ENCODE measurements around the gene TMEM225B.
A peak's percentile ranks its signal among the peaks of the same experiment; 100 is the strongest.

TMEM225B gene

DNA sequence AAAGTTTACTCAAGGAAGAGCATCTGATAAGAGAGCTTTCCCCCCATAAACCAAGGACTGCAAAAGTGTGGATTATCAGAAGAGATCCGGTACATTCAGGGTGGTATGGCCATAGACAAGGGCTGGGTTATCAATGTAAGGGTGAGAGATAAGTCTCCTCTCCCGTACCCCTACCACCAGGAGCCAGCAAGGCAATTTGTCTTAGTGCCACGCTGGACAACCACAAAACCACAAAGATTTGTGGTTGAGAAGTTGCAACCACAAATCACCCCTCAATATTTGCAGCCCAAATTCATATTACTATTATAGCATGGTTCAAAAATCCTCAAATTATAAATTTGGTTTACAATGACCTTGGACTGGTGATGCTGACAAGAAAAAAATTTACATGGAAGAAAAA is 16.4 kb downstream of the TMEM225B start:
- no peaks in the 10 kb centered on the region for H3K27me3 ChIP-seq (ENCODE audit: insufficient read depth, low read length)
- no peak overlapping the region for H3K27ac ChIP-seq (ENCODE audit: low read depth, low read length)
- peaks cover 16% of the 10 kb centered on the region for H3K4me1 ChIP-seq (ENCODE audit: control insufficient read depth, insufficient read depth, low read length, unreplicated experiment)
- H3K4me3 ChIP-seq (ENCODE audit: low read depth, low read length): no peak overlapping the region
- H2AFZ ChIP-seq (ENCODE audit: low read length, unreplicated experiment): no peak overlapping the region
- H3K36me3 ChIP-seq (ENCODE audit: insufficient read depth, low read length): no peaks in the 10 kb centered on the region; the same call in 1 of the 2 replicates
- peaks cover 19% of the 10 kb centered on the region for H3K79me2 ChIP-seq (ENCODE audit: control insufficient read depth, insufficient read depth, low read length, unreplicated experiment)

DNA sequence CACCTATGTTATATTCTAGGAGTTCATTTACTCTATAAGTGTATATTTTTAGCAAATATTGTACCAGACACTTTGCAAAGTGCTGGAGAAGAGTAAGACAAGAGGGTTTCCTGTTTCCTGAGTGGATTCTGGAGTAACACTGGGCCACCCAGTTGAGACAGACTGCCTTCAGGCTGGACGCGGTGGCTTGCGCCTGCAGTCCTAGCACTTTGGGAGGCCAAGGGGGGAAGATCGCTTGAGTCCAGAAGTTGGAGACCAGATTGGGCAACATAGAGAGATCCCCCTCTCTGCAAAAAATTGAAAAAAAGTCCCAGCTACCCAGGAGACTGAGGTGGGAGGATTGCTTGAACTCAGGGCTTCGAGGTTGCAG is 17.9 kb downstream of the TMEM225B start:
- Histone ChIP-seq H3K4me1 (ENCODE audit: control insufficient read depth, insufficient read depth, low read length, unreplicated experiment) (peaks cover 16% of the 10 kb centered on the region), H3K79me2 (ENCODE audit: control insufficient read depth, insufficient read depth, low read length, unreplicated experiment) (peaks cover 19% of the 10 kb centered on the region), H2AFZ (ENCODE audit: low read length, unreplicated experiment) (peak overlapping the region; percentile 89), H3K4me3 (ENCODE audit: low read depth, low read length) (peak overlapping the region; percentile 92), H3K27ac (ENCODE audit: low read depth, low read length) (no peak overlapping the region), H3K27me3 (ENCODE audit: insufficient read depth, low read length) (no peaks in the 10 kb centered on the region), H3K36me3 (ENCODE audit: insufficient read depth, low read length) (peaks cover 9% of the 10 kb centered on the region; the same call in 1 of the 2 replicates)

DNA sequence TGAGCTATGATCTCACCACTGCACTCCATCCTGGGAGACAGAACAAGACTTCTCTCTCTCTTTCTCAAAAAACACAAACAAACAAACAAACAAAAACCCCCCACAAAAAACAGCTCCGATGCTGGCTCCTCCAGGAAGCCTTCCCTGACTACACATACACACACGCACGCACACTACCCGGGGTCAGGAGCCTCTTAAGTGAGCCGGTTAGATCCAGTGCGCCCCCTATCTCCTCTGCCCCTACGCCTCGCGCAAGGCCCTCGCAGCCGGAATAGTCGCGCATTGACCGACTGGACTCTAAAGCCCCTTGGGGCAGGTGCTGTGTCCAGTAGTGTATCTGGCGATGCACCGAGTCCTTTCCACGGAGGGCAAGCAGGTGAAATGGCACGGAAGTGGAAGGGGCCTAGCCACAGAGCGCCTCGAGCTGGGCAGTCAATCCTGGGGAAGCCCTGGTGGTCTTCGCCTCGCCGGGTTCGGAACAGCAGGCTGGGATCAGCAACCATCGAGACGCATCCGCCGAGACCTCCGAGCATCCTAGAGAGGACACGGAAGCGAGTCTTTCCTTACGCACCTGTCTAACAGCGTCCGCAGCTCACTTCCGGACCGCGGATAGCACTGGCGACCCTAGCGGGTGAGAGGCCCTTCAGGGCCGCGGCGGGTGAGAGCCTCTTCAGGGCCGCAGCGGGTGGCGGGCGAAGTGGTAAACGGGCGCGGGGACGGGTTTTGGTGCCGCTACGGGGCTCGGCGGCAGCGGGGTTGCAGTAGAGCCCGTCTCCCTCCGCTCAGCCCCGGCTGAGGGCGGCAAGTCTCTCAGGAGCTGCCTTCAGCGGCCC is 18.5 kb downstream of the TMEM225B start, which contains the start of gene ZSCAN25:
Gene ZSCAN25, plus strand, starts transcription at position 588 of the 833 bp plus-strand sequence. CDS start 2,661 bp downstream, outside the sequence.
- Histone ChIP-seq H3K27ac (ENCODE audit: low read depth, low read length) (no peak within 1 kb of the TSS), H3K4me3 (ENCODE audit: low read depth, low read length) (peak within 1 kb of the TSS; percentile 92), H3K79me2 (ENCODE audit: control insufficient read depth, insufficient read depth, low read length, unreplicated experiment) (peaks cover 19% of the 10 kb centered on the region), H3K27me3 (ENCODE audit: insufficient read depth, low read length) (no peaks in the 10 kb centered on the region), H2AFZ (ENCODE audit: low read length, unreplicated experiment) (peak within 1 kb of the TSS; percentile 89), H3K36me3 (ENCODE audit: insufficient read depth, low read length) (peaks cover 9% of the 10 kb centered on the region; the same call in 1 of the 2 replicates), H3K4me1 (ENCODE audit: control insufficient read depth, insufficient read depth, low read length, unreplicated experiment) (peaks cover 16% of the 10 kb centered on the region)

DNA sequence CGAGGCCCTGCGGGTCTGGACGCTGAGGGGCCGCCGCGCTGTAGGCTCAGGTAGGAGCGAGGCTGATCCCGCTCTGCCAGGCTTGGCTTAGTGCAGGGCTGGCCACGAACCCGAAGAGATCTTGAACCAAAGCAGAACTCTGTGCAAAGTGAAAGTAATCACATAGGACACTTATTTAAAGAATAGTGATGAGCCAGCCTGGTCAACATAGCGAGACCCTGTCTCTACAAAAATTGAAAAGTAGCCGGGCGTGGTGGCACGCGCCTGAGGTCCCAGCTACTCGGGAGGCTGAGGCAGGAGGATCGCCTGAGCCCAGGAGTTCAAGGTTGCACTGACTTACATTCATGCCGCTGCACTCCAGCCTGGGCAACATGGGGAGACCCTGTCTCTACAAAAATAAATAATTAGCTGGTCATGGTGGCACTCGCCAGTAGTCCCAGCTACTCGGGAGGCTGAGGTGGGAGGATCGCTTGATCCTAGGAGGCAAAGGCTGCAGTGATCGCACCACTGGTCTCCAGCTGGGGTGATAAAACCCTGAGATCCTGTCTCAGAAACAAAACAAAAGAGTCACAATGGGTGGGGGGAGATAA is 19.2 kb downstream of the TMEM225B start:
- peaks cover 19% of the 10 kb centered on the region for H3K79me2 ChIP-seq (ENCODE audit: control insufficient read depth, insufficient read depth, low read length, unreplicated experiment)
- peak overlapping the region; percentile 92 for H3K4me3 ChIP-seq (ENCODE audit: low read depth, low read length)
- H3K27ac ChIP-seq (ENCODE audit: low read depth, low read length): no peak overlapping the region
- peak overlapping the region; percentile 89 for H2AFZ ChIP-seq (ENCODE audit: low read length, unreplicated experiment)
- H3K27me3 ChIP-seq (ENCODE audit: insufficient read depth, low read length): no peaks in the 10 kb centered on the region
- peaks cover 9% of the 10 kb centered on the region; the same call in 1 of the 2 replicates for H3K36me3 ChIP-seq (ENCODE audit: insufficient read depth, low read length)
- peaks cover 16% of the 10 kb centered on the region for H3K4me1 ChIP-seq (ENCODE audit: control insufficient read depth, insufficient read depth, low read length, unreplicated experiment)

DNA sequence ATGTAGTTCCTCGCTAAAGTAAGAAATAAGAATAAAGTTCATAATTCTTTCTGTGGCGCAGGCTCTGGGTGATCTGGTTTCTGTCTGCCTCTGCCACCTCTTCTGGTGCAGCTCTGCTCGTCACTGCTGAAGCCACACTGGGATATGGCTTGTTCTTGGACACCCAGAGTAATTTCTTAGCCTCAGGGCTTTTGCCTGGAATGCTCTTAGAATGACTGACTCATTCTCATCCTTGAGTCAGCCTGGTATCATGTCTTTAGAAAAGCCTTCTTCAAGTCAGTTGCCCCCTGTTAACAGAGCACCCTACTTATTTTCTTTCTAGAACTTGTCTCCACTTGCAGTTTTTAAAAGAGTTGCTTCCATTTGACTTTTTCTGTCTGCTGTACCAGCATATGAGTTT is 20.7 kb downstream of the TMEM225B start:
- Histone ChIP-seq H3K79me2 (ENCODE audit: control insufficient read depth, insufficient read depth, low read length, unreplicated experiment) (peaks cover 19% of the 10 kb centered on the region), H3K4me3 (ENCODE audit: low read depth, low read length) (no peak overlapping the region; the same call in 1 of the 2 replicates), H2AFZ (ENCODE audit: low read length, unreplicated experiment) (no peak overlapping the region), H3K36me3 (ENCODE audit: insufficient read depth, low read length) (peaks cover 12% of the 10 kb centered on the region; the same call in 1 of the 2 replicates), H3K27ac (ENCODE audit: low read depth, low read length) (no peak overlapping the region), H3K27me3 (ENCODE audit: insufficient read depth, low read length) (no peaks in the 10 kb centered on the region), H3K4me1 (ENCODE audit: control insufficient read depth, insufficient read depth, low read length, unreplicated experiment) (peaks cover 16% of the 10 kb centered on the region)

DNA sequence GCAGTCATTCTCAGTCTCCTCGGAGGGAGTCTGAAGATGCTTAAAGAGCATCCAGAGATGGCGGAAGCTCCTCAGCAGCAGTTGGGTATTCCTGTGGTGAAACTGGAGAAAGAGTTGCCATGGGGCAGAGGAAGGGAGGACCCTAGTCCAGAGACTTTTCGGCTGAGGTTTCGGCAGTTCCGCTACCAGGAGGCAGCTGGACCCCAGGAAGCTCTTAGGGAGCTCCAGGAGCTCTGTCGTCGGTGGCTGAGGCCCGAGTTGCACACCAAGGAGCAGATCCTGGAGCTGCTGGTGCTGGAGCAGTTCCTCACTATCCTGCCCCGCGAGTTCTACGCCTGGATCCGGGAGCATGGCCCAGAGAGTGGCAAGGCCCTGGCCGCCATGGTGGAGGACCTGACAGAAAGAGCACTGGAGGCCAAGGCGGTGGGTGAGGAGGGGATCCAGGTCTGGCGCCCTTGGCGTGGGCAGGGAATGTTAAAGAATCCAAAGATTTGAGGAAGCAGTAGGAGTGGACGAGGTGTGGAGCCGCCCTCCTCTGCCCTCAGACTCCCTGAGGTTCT is 21.6 kb downstream of the TMEM225B start:
- Histone ChIP-seq H3K79me2 (ENCODE audit: control insufficient read depth, insufficient read depth, low read length, unreplicated experiment) (peaks cover 19% of the 10 kb centered on the region), H3K4me1 (ENCODE audit: control insufficient read depth, insufficient read depth, low read length, unreplicated experiment) (peaks cover 16% of the 10 kb centered on the region), H2AFZ (ENCODE audit: low read length, unreplicated experiment) (no peak overlapping the region), H3K27me3 (ENCODE audit: insufficient read depth, low read length) (no peaks in the 10 kb centered on the region), H3K4me3 (ENCODE audit: low read depth, low read length) (no peak overlapping the region), H3K27ac (ENCODE audit: low read depth, low read length) (no peak overlapping the region), H3K36me3 (ENCODE audit: insufficient read depth, low read length) (peaks cover 12% of the 10 kb centered on the region; the same call in 1 of the 2 replicates)

DNA sequence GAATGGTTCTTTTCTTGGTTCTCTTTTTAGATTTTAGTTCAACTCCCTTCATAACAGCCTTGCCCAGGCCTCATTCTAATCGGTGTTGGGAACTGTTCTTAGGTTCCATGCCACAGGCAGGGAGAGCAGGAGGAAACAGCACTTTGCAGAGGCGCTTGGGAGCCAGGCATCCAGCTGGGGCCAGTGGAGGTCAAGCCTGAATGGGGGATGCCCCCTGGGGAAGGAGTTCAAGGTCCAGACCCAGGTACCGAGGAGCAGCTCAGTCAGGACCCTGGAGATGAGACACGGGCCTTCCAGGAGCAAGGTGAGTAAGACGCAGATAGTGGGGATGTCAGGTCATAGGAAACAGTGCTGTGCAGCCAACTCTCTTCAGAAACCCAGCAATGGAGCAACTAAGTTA is 23.2 kb downstream of the TMEM225B start:
- Histone ChIP-seq H2AFZ (ENCODE audit: low read length, unreplicated experiment) (no peak overlapping the region), H3K79me2 (ENCODE audit: control insufficient read depth, insufficient read depth, low read length, unreplicated experiment) (peaks cover 19% of the 10 kb centered on the region), H3K36me3 (ENCODE audit: insufficient read depth, low read length) (peaks cover 12% of the 10 kb centered on the region; the same call in 1 of the 2 replicates), H3K27me3 (ENCODE audit: insufficient read depth, low read length) (no peaks in the 10 kb centered on the region), H3K27ac (ENCODE audit: low read depth, low read length) (no peak overlapping the region), H3K4me1 (ENCODE audit: control insufficient read depth, insufficient read depth, low read length, unreplicated experiment) (peaks cover 16% of the 10 kb centered on the region), H3K4me3 (ENCODE audit: low read depth, low read length) (no peak overlapping the region)

DNA sequence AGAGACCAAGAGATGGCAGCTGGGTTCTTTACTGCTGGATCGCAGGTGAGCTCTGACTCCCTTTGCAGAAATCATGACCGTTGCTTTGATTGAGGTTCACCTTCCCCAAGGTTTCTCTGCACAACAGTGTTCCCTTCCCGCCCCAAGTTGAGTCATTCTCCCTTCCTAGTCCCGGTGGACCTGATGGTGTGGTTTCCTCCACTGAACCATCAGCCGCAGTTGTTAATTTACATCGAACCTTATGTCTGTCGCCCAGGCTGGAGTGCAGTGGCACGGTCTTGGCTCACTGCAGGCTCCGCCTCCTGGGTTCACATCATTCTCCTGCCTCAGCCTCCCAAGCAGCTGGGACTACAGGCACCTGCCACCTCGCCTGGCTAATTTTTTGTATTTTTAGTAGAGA is 24.5 kb downstream of the TMEM225B start:
- no peaks in the 10 kb centered on the region for H3K27me3 ChIP-seq (ENCODE audit: insufficient read depth, low read length)
- no peak overlapping the region for H2AFZ ChIP-seq (ENCODE audit: low read length, unreplicated experiment)
- H3K4me3 ChIP-seq (ENCODE audit: low read depth, low read length): no peak overlapping the region
- H3K36me3 ChIP-seq (ENCODE audit: insufficient read depth, low read length): peaks cover 12% of the 10 kb centered on the region; the same call in 1 of the 2 replicates
- peaks cover 11% of the 10 kb centered on the region for H3K79me2 ChIP-seq (ENCODE audit: control insufficient read depth, insufficient read depth, low read length, unreplicated experiment)
- H3K4me1 ChIP-seq (ENCODE audit: control insufficient read depth, insufficient read depth, low read length, unreplicated experiment): peaks cover 14% of the 10 kb centered on the region
- H3K27ac ChIP-seq (ENCODE audit: low read depth, low read length): no peak overlapping the region

DNA sequence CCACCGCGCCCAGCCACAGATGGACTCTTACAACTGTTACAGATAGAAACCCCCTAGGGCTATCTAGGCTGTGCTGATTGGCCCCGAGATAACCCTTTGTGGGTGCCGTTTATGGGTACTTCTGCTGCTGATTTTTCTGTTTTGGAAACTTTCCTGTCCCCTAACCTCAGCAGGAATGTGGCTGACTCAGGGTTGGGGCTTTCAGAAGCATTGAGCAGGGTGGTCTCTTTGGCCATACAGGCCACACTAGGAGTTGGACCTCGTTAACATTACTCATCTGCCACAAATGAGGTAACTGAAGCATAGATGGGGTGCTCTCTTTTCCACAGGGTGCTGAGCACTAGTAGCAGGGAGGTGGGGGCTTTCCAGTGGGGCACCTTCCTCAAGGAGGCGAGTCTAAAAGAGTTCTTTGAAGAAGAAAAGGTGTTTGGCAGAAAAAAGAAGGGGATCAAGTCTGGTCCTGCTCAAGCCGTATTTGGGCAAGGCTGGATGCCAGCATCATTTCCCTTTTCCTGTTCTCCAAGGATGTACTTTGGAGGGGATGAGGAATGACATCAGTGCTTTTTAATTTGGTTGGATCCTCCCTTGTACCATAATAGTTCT is 25.1 kb downstream of the TMEM225B start:
- Histone ChIP-seq H3K36me3 (ENCODE audit: insufficient read depth, low read length) (peaks cover 12% of the 10 kb centered on the region; the same call in 1 of the 2 replicates), H2AFZ (ENCODE audit: low read length, unreplicated experiment) (no peak overlapping the region), H3K4me1 (ENCODE audit: control insufficient read depth, insufficient read depth, low read length, unreplicated experiment) (peaks cover 8% of the 10 kb centered on the region), H3K79me2 (ENCODE audit: control insufficient read depth, insufficient read depth, low read length, unreplicated experiment) (peaks cover 5% of the 10 kb centered on the region), H3K4me3 (ENCODE audit: low read depth, low read length) (no peak overlapping the region), H3K27me3 (ENCODE audit: insufficient read depth, low read length) (no peaks in the 10 kb centered on the region), H3K27ac (ENCODE audit: low read depth, low read length) (no peak overlapping the region)

DNA sequence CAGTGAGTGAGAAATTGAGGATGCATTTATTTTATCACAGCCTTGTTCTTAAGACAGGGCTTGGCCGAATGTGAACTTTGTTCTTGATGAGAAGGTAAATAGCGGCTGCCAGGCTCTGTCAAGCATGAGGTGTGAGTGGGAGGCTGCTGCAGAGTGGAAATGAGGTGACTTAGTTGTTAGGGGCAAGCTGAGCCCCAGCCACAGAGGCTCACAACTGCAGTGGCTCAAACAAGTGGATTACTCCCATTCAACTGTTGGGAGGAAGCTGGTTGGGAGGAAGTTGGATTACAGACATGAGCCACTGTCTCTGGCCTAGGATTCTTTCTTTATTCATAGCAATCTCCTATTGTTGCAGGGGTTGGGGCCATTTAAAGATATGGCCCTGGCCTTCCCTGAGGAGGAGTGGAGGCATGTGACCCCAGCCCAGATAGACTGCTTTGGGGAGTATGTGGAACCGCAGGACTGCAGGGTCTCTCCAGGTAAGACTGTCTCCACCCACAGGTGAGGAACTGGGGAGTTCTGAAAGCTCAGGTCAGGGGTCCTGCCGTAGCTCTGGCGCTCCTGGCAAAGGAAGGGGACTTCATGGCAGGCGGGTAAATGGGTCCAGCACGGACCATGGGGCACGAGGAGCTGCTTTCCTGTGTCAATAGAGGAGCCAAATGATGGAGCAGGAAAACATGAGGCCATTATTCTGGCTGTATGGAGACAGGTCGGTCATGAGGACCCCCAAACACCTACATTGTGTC is 25.8 kb downstream of the TMEM225B start:
- Histone ChIP-seq H3K4me3 (ENCODE audit: low read depth, low read length) (no peak overlapping the region), H3K36me3 (ENCODE audit: insufficient read depth, low read length) (peaks cover 12% of the 10 kb centered on the region; the same call in 1 of the 2 replicates), H3K79me2 (ENCODE audit: control insufficient read depth, insufficient read depth, low read length, unreplicated experiment) (no peaks in the 10 kb centered on the region), H2AFZ (ENCODE audit: low read length, unreplicated experiment) (no peak overlapping the region), H3K27ac (ENCODE audit: low read depth, low read length) (no peak overlapping the region), H3K4me1 (ENCODE audit: control insufficient read depth, insufficient read depth, low read length, unreplicated experiment) (peaks cover 2% of the 10 kb centered on the region), H3K27me3 (ENCODE audit: insufficient read depth, low read length) (no peaks in the 10 kb centered on the region)

Data from ACC112 (cell line).